ENCODE data around the gene QSOX2.

The QSOX2 gene

DNA sequence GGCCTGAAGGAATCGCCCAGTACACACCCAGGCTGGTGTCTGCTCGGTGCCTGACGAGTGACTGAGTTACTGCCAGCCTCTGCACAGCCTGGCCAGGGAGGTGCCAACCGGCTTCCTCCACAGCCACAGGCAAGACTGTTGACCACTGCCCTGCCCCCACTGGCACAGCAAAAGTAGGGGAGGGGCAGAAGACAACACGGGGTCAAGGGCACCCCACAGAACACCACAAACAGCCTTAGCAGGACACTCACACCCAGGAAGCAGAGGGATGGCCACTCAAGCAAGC lies 40.0 kb downstream of the QSOX2 start:
- H3K4me3 ChIP-seq (ENCODE audit: low read length) = no peak overlapping the region
- TF ChIP-seq, protein P1, sequence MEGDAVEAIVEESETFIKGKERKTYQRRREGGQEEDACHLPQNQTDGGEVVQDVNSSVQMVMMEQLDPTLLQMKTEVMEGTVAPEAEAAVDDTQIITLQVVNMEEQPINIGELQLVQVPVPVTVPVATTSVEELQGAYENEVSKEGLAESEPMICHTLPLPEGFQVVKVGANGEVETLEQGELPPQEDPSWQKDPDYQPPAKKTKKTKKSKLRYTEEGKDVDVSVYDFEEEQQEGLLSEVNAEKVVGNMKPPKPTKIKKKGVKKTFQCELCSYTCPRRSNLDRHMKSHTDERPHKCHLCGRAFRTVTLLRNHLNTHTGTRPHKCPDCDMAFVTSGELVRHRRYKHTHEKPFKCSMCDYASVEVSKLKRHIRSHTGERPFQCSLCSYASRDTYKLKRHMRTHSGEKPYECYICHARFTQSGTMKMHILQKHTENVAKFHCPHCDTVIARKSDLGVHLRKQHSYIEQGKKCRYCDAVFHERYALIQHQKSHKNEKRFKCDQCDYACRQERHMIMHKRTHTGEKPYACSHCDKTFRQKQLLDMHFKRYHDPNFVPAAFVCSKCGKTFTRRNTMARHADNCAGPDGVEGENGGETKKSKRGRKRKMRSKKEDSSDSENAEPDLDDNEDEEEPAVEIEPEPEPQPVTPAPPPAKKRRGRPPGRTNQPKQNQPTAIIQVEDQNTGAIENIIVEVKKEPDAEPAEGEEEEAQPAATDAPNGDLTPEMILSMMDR (conservative IDR thresholded peaks at IDR 0.05; ENCODE audit: low read length) = no peak
- no peak for DNase-seq (ENCODE audit: low read depth)

- TF ChIP-seq, protein P1 (conservative IDR thresholded peaks at IDR 0.05; ENCODE audit: low read length) = no peak
- H3K4me3 ChIP-seq (ENCODE audit: low read length) = no peak within 1 kb of the TSS
- DNase-seq (ENCODE audit: low read depth) = no peak
Measured at GRCh38 chr9:136204838-136205706, 40.5 kb downstream of the QSOX2 start, which contains the start of gene LHX3. LHX3 (minus strand) TSS chr9:136205128; CDS start chr9:136205012, 116 bp downstream.

GRCh38 chr9:136204145-136204805 lies 41.3 kb downstream of the QSOX2 start:
- DNase-seq (ENCODE audit: low read depth) = no peak
- no peak overlapping the region for H3K4me3 ChIP-seq (ENCODE audit: low read length)
- TF ChIP-seq, protein P1 (conservative IDR thresholded peaks at IDR 0.05; ENCODE audit: low read length) = no peak

GRCh38 chr9:136203408-136204144 lies 42.0 kb downstream of the QSOX2 start:
- H3K4me3 ChIP-seq (ENCODE audit: low read length) = no peak overlapping the region
- TF ChIP-seq, protein P1 (conservative IDR thresholded peaks at IDR 0.05; ENCODE audit: low read length) = no peak
- DNase-seq (ENCODE audit: low read depth) = no peak

GRCh38 chr9:136202454-136203407 lies 42.9 kb downstream of the QSOX2 start:
- no peak for DNase-seq (ENCODE audit: low read depth)
- H3K4me3 ChIP-seq (ENCODE audit: low read length) = no peak overlapping the region
- TF ChIP-seq, protein P1 (conservative IDR thresholded peaks at IDR 0.05; ENCODE audit: low read length) = no peak

- H3K4me3 ChIP-seq (ENCODE audit: low read length) = no peak overlapping the region
- TF ChIP-seq, protein P1 (conservative IDR thresholded peaks at IDR 0.05; ENCODE audit: low read length) = no peak
- no peak for DNase-seq (ENCODE audit: low read depth)
Measured at GRCh38 chr9:136201609-136202453, 43.8 kb downstream of the QSOX2 start.
